Measurements from ENCODE around the gene TOP2A.
"Not testable (repeated sequence)": the region's sequence is repeated elsewhere in the genome, so short reads cannot be mapped to it uniquely, and the experiment has no call there.

TOP2A gene

GRCh38 chr17:40411821-40412220 lies 5.9 kb downstream of the TOP2A start:
- Histone ChIP-seq H4K91ac (ENCODE audit: low read length) (no peak overlapping the region), H3K18ac (ENCODE audit: low read depth in 1 of 2, low read length in 2 of 2) (no peak overlapping the region), H3K4ac (ENCODE audit: low read depth in 1 of 2, low read length in 2 of 2) (no peak overlapping the region), H3K36me3 (ENCODE audit: control insufficient read depth in 1 of 2, insufficient read depth in 2 of 2, low read depth in 1 of 2, low read length in 2 of 2) (peaks cover 0 to 6% of the 10 kb centered on the region in 2 experiments), H2BK12ac (ENCODE audit: low read length in 2 of 2) (no peak overlapping the region), H2AFZ (ENCODE audit: low read depth, low read length) (no peak overlapping the region), H3K9me3 (ENCODE audit: control insufficient read depth, low read length) (no peaks in the 10 kb centered on the region), H2BK120ac (ENCODE audit: low read depth, low read length) (no peak overlapping the region), H3K14ac (ENCODE audit: low read length in 2 of 2) (no peak overlapping the region), H3K9ac (ENCODE audit: low read length) (no peak overlapping the region), H3K4me3 (ENCODE audit: insufficient read depth in 1 of 2, low read depth in 1 of 2, low read length in 2 of 2) (no peak overlapping the region), H2BK5ac (ENCODE audit: low read depth, low read length, poor library complexity, severe bottlenecking) (no peak overlapping the region), H4K8ac (ENCODE audit: low read length) (no peak overlapping the region), H2BK15ac (ENCODE audit: low read depth, poor library complexity, severe bottlenecking) (no peak overlapping the region), H3K23ac (ENCODE audit: low read length in 2 of 2) (no peak overlapping the region), H3K27me3 (ENCODE audit: control insufficient read depth in 1 of 2, insufficient read depth in 1 of 2, low read length in 2 of 2) (no peaks in the 10 kb centered on the region), H3K4me2 (ENCODE audit: low read length, poor library complexity, severe bottlenecking) (no peak overlapping the region), H3K79me1 (replicated peaks; ENCODE audit: low read length, poor library complexity, severe bottlenecking) (peaks cover 7% of the 10 kb centered on the region), H3K4me1 (ENCODE audit: control insufficient read depth, insufficient read depth, low read depth, low read length) (no peaks in the 10 kb centered on the region), H2AK5ac (ENCODE audit: low read length, severe bottlenecking) (no peak overlapping the region), H3K27ac (ENCODE audit: low read length, poor library complexity, severe bottlenecking) (no peak overlapping the region)
- DNase-seq, result no peak
- 94% methylated on average over 4 of the region's 4 CpGs for WGBS

- Histone ChIP-seq H3K4ac (ENCODE audit: low read depth in 1 of 2, low read length in 2 of 2) (no peak overlapping the region), H3K4me2 (ENCODE audit: low read length, poor library complexity, severe bottlenecking) (no peak overlapping the region), H3K27me3 (ENCODE audit: control insufficient read depth in 1 of 2, insufficient read depth in 1 of 2, low read length in 2 of 2) (no peaks in the 10 kb centered on the region), H3K23ac (ENCODE audit: low read length in 2 of 2) (no peak overlapping the region), H3K9ac (ENCODE audit: low read length) (no peak overlapping the region), H2AK5ac (ENCODE audit: low read length, severe bottlenecking) (no peak overlapping the region), H2BK120ac (ENCODE audit: low read depth, low read length) (no peak overlapping the region), H2BK15ac (ENCODE audit: low read depth, poor library complexity, severe bottlenecking) (no peak overlapping the region), H3K18ac (ENCODE audit: low read depth in 1 of 2, low read length in 2 of 2) (no peak overlapping the region), H3K9me3 (ENCODE audit: control insufficient read depth, low read length) (no peaks in the 10 kb centered on the region), H2BK12ac (ENCODE audit: low read length in 2 of 2) (no peak overlapping the region), H2BK5ac (ENCODE audit: low read depth, low read length, poor library complexity, severe bottlenecking) (no peak overlapping the region), H2AFZ (ENCODE audit: low read depth, low read length) (no peak overlapping the region), H3K79me1 (replicated peaks; ENCODE audit: low read length, poor library complexity, severe bottlenecking) (peaks cover 7% of the 10 kb centered on the region), H3K4me3 (ENCODE audit: insufficient read depth in 1 of 2, low read depth in 1 of 2, low read length in 2 of 2) (no peak overlapping the region), H4K8ac (ENCODE audit: low read length) (no peak overlapping the region), H3K4me1 (ENCODE audit: control insufficient read depth, insufficient read depth, low read depth, low read length) (no peaks in the 10 kb centered on the region), H3K14ac (ENCODE audit: low read length in 2 of 2) (no peak overlapping the region), H3K36me3 (ENCODE audit: control insufficient read depth in 1 of 2, insufficient read depth in 2 of 2, low read depth in 1 of 2, low read length in 2 of 2) (peaks cover 0 to 14% of the 10 kb centered on the region in 2 experiments), H3K27ac (ENCODE audit: low read length, poor library complexity, severe bottlenecking) (no peak overlapping the region), H4K91ac (ENCODE audit: low read length) (no peak overlapping the region)
- no peak for DNase-seq
- 91% methylated on average over 1 of the region's 1 CpG for WGBS
Measured at GRCh38 chr17:40410082-40410481, 7.6 kb downstream of the TOP2A start.

- not testable (repeated sequence) for H3K14ac ChIP-seq (ENCODE audit: low read length in 2 of 2); H3K9me3 ChIP-seq (ENCODE audit: control insufficient read depth, low read length); H4K8ac ChIP-seq (ENCODE audit: low read length); H3K4me3 ChIP-seq (ENCODE audit: insufficient read depth in 1 of 2, low read depth in 1 of 2, low read length in 2 of 2); H4K91ac ChIP-seq (ENCODE audit: low read length); H3K4me1 ChIP-seq (ENCODE audit: control insufficient read depth, insufficient read depth, low read depth, low read length); H3K4ac ChIP-seq (ENCODE audit: low read depth in 1 of 2, low read length in 2 of 2); H2BK15ac ChIP-seq (ENCODE audit: low read depth, poor library complexity, severe bottlenecking); H3K4me2 ChIP-seq (ENCODE audit: low read length, poor library complexity, severe bottlenecking); H2BK5ac ChIP-seq (ENCODE audit: low read depth, low read length, poor library complexity, severe bottlenecking); H3K9ac ChIP-seq (ENCODE audit: low read length); H2BK120ac ChIP-seq (ENCODE audit: low read depth, low read length); H3K27me3 ChIP-seq (ENCODE audit: control insufficient read depth in 1 of 2, insufficient read depth in 1 of 2, low read length in 2 of 2); H2AK5ac ChIP-seq (ENCODE audit: low read length, severe bottlenecking); DNase-seq; H3K18ac ChIP-seq (ENCODE audit: low read depth in 1 of 2, low read length in 2 of 2); H3K79me1 ChIP-seq (replicated peaks; ENCODE audit: low read length, poor library complexity, severe bottlenecking); H2BK12ac ChIP-seq (ENCODE audit: low read length in 2 of 2); H3K27ac ChIP-seq (ENCODE audit: low read length, poor library complexity, severe bottlenecking); H2AFZ ChIP-seq (ENCODE audit: low read depth, low read length); H3K23ac ChIP-seq (ENCODE audit: low read length in 2 of 2)
- H3K36me3 ChIP-seq (ENCODE audit: control insufficient read depth in 1 of 2, insufficient read depth in 2 of 2, low read depth in 1 of 2, low read length in 2 of 2), result peaks cover 0 to 14% of the 10 kb centered on the region in 2 experiments
- WGBS, result 99% methylated on average over 3 of the region's 4 CpGs
Measured at GRCh38 chr17:40409540-40409939, 8.2 kb downstream of the TOP2A start.

GRCh38 chr17:40407460-40407859 lies 10.2 kb downstream of the TOP2A start:
- WGBS, result 100% methylated on average over 2 of the region's 3 CpGs
- H4K8ac ChIP-seq (ENCODE audit: low read length), result no peak overlapping the region
- peaks cover 0 to 14% of the 10 kb centered on the region in 2 experiments for H3K36me3 ChIP-seq (ENCODE audit: control insufficient read depth in 1 of 2, insufficient read depth in 2 of 2, low read depth in 1 of 2, low read length in 2 of 2)

More at GRCh38 chr17:40407460-40407859, 10.2 kb downstream of the TOP2A start:
- Histone ChIP-seq H2AFZ (ENCODE audit: low read depth, low read length) (no peak overlapping the region), H3K27me3 (ENCODE audit: control insufficient read depth in 1 of 2, insufficient read depth in 1 of 2, low read length in 2 of 2) (no peaks in the 10 kb centered on the region), H3K9me3 (ENCODE audit: control insufficient read depth, low read length) (no peaks in the 10 kb centered on the region), H3K79me1 (replicated peaks; ENCODE audit: low read length, poor library complexity, severe bottlenecking) (peaks cover 7% of the 10 kb centered on the region), H3K9ac (ENCODE audit: low read length) (no peak overlapping the region), H2BK12ac (ENCODE audit: low read length in 2 of 2) (no peak overlapping the region), H4K91ac (ENCODE audit: low read length) (no peak overlapping the region), H2BK15ac (ENCODE audit: low read depth, poor library complexity, severe bottlenecking) (no peak overlapping the region), H3K18ac (ENCODE audit: low read depth in 1 of 2, low read length in 2 of 2) (no peak overlapping the region), H3K27ac (ENCODE audit: low read length, poor library complexity, severe bottlenecking) (no peak overlapping the region), H2BK5ac (ENCODE audit: low read depth, low read length, poor library complexity, severe bottlenecking) (no peak overlapping the region), H3K4me3 (ENCODE audit: insufficient read depth in 1 of 2, low read depth in 1 of 2, low read length in 2 of 2) (no peak overlapping the region), H3K4me2 (ENCODE audit: low read length, poor library complexity, severe bottlenecking) (no peak overlapping the region), H2BK120ac (ENCODE audit: low read depth, low read length) (no peak overlapping the region), H2AK5ac (ENCODE audit: low read length, severe bottlenecking) (no peak overlapping the region), H3K14ac (ENCODE audit: low read length in 2 of 2) (no peak overlapping the region), H3K4ac (ENCODE audit: low read depth in 1 of 2, low read length in 2 of 2) (no peak overlapping the region), H3K23ac (ENCODE audit: low read length in 2 of 2) (no peak overlapping the region), H3K4me1 (ENCODE audit: control insufficient read depth, insufficient read depth, low read depth, low read length) (no peaks in the 10 kb centered on the region)
- no peak for DNase-seq
